Activated T-helper 1 cell treated with anti-CD3 and anti-CD28 coated beads, Interleukin-12 subunit alpha, Interleukin-12 subunit beta, Interleukin-2, Interleukin-4 antibody, amounts not matched to agents 30 ng/mL and 10 ng/mL and 1 ng/mL, durations not matched to agents 14 hours and 24 hours and 36 hours (primary cell): ENCODE results near the gene EMILIN3. TPM values are rescaled to one million over a fixed set of nuclear protein-coding genes. Genes with fewer than 3 reads are reported as not detected.
A peak's percentile ranks its signal among the peaks of the same experiment; 100 is the strongest.

ENCODE experiments used
- DNase-seq: peaks from one replicate; pipeline ENCODE4 v3.0.0; 2021; ENCODE audit warnings: low spot score
- H3K27ac Mint-ChIP-seq: one replicate; pipeline ENCODE4 v1.8.0; 2021; ENCODE audit warnings: mild to moderate bottlenecking, mixed read lengths
- H3K27me3 Mint-ChIP-seq: one replicate; pipeline ENCODE4 v1.8.0; 2022; ENCODE audit warnings: mild to moderate bottlenecking, moderate library complexity, mixed read lengths; ENCODE audit not compliant: insufficient read depth
- H3K36me3 Mint-ChIP-seq: one replicate; pipeline ENCODE4 v1.8.0; 2021; ENCODE audit warnings: low read depth, mixed read lengths
- H3K4me1 Mint-ChIP-seq: one replicate; pipeline ENCODE4 v1.8.0; 2021; ENCODE audit warnings: low read depth, mixed read lengths
- H3K4me3 Mint-ChIP-seq: one replicate; pipeline ENCODE4 v1.8.0; 2021; ENCODE audit warnings: mild to moderate bottlenecking, moderate library complexity, mixed read lengths
- H3K9me3 Mint-ChIP-seq: one replicate; pipeline ENCODE4 v1.8.0; 2021; ENCODE audit warnings: mixed read lengths
- intact Hi-C: fragments of 100-400 bp; cut with micrococcal nuclease; formaldehyde crosslinking; loops from one replicate; pipeline ENCODE4 v1.15.1; 2024
- total RNA-seq: library from RNA; stranded (reverse); gene quantifications from 2 replicates; pipeline ENCODE4 v1.2.3, GENCODE V29; 2022

The EMILIN3 gene
- total RNA-seq, 1 donor from 2014 or later, result 0.65 TPM

DNA sequence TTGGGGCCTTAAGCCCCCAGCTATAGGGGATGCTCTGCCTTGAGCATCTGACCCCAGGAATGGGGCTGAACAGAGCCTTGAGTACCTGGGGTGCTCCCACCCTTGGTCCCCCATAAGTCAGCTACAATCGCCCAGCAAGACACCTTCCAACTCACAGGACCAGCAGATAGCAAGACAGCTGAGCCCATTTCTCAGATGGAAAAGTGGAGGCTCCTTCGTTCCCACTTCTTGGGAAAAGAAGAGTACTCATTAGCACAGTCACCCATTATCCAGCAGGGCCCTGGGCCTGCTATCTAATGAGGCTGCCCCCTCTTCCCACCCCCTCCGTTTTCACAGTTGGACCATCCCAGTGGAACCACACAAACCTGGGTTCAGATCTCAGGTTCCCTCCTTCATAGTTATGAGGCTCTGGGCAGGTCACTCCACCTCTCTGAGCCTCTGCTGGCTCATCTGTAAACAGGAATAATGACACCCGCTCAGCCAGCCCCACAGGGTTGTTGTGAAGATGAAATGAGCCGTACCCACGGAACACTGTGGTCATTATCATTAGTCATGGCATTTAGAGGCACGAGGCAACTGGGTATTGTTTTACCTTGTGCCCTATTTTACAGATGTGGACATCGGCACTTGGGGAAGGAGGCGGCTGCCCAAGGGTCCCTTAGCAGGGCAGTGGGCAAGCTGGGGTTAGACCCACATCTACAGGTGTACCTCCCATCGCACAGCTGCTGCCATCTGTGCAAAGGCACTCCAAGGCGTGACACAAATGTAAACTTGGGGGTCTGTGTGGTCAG is 21.5 kb downstream of the EMILIN3 start:
- H3K27me3 Mint-ChIP-seq, result peaks cover 2% of the 10 kb centered on the region
- DNase-seq, result no peak
- no peaks in the 10 kb centered on the region for H3K36me3 Mint-ChIP-seq
- no peak overlapping the region for H3K27ac Mint-ChIP-seq
- H3K9me3 Mint-ChIP-seq, result no peaks in the 10 kb centered on the region
- intact Hi-C loops, result no loop called here
- H3K4me1 Mint-ChIP-seq, result peaks cover 4% of the 10 kb centered on the region
- no peak overlapping the region for H3K4me3 Mint-ChIP-seq

DNA sequence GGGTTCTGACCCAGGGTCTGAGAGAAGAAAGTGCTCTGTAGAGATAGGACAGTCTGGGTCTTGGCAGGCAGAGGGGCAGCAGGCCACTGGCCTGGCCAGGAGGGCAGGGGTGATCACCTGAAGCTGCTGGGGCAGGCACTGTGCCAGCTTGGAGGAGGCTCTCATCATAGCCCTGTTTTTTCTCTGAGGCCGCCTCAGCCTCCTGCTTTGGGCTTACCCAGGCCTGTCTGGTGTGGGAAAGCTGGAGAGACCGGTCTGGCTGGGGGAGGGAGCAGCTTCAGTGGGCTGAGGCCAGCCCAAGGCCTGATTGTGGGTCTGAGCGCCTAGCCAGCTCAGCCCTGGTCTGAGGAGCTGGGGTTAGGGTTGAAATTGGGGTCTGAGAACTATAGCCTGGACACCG is 22.1 kb downstream of the EMILIN3 start:
- DNase-seq, result no peak
- intact Hi-C loops, result no loop called here
- H3K9me3 Mint-ChIP-seq, result no peaks in the 10 kb centered on the region
- peaks cover 6% of the 10 kb centered on the region for H3K27me3 Mint-ChIP-seq
- peaks cover 10% of the 10 kb centered on the region for H3K4me1 Mint-ChIP-seq
- no peak overlapping the region for H3K4me3 Mint-ChIP-seq
- H3K36me3 Mint-ChIP-seq, result no peaks in the 10 kb centered on the region
- H3K27ac Mint-ChIP-seq, result no peak overlapping the region

DNA sequence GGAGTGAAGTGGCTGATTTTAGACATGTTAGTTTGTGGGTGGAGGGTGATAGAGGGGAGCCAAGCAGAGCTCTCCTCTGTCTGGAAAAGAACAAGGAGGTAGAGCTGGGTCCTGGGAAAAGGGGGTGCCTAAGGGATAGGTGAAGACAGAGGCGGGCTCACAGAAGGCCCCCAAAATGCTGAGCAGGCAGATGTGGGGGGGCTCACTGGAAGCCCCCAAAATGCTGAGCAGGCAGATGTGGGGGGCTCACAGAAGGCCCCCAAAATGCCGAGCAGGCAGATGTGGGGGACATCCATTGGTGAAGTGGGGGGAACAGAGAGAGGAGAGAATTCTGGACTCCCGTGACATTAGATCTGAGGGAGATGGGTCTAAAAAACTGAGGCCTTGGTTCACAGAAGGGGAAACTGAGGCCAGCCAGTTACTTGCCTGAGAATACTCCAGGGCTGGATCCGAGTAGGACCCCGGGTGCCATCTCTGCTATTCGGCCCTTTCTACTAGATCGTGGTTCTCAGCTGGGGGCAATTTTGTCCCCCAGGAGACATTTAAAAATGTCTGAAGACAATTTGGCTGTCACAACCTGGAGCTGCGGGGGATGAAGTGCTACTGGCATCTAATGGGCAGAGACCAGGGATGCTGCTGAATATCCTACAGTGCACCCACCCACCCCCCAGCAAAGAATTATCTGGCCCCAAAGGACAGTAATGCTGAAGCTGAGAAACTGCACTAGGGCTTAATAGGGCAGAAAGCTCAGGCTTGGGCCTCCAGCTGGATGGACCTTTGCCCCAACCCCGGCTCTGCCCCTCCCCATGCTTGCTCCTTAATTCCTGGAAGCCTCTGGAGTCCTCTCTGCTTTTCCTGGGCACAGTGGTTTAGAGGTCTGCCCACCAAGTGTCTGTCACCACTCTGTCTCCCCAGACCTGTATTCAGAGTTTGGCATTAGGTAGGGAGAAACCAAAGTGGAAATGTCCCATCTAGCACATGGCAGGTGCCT is 23.8 kb downstream of the EMILIN3 start:
- H3K27ac Mint-ChIP-seq, result no peak overlapping the region
- peaks cover 12% of the 10 kb centered on the region for H3K27me3 Mint-ChIP-seq
- DNase-seq, result no peak
- intact Hi-C loops, result no loop called here
- peaks cover 13% of the 10 kb centered on the region for H3K4me1 Mint-ChIP-seq
- no peaks in the 10 kb centered on the region for H3K36me3 Mint-ChIP-seq
- H3K9me3 Mint-ChIP-seq, result no peaks in the 10 kb centered on the region
- no peak overlapping the region for H3K4me3 Mint-ChIP-seq

DNA sequence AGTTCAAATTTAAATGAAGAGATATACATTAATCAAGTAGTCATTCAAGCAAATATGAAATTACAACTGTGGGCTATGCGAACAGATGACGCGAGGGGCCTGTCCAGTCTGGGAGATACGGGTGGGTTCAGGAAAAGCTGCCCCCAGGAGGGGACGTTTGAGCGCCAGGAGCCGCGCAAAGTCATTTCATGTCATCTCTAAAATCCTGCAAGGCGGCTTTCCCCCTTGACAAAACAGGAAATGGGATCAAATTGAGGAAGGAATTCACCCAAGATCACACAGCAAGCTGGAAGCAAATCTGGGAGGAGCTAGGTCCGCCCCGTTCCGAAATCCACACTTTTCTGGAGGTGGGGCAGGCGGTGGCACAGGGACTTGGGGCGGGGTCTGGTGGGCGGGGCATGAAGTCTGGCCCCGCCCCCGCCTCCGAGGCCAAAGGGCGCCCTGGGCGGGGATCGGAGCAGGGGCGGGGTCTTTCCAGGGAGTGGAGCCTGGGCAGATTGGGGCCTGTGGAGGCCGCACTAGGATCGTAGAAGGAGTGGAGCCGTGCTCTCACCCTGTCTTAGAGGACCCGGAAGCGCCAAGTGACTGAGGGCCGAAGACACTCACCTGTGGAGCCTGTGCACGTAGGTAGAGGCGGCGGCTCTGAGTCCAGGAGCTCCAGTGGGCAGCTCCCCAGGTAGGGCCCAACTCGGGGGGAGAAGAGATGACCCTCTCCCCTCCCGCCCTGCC is 26.1 kb downstream of the EMILIN3 start, which contains the start of gene LPIN3:
Gene LPIN3, plus strand, starts transcription at position 495 of the 729 bp plus-strand sequence. CDS start 4,983 bp downstream, outside the sequence.
- Mint-ChIP-seq H3K27me3 (peaks cover 11% of the 10 kb centered on the region), H3K36me3 (no peaks in the 10 kb centered on the region), H3K4me3 (peak within 1 kb of the TSS; percentile 86), H3K27ac (no peak within 1 kb of the TSS), H3K9me3 (no peaks in the 10 kb centered on the region), H3K4me1 (peaks cover 13% of the 10 kb centered on the region)
- DNase-seq, result peak; percentile 44
- intact Hi-C loops, result loop anchor here (1.0 to 2.0 kb wide), 6 partner anchors 23 to 372 kb away; partner anchors contain the start of genes TOP1 and ZHX3

DNA sequence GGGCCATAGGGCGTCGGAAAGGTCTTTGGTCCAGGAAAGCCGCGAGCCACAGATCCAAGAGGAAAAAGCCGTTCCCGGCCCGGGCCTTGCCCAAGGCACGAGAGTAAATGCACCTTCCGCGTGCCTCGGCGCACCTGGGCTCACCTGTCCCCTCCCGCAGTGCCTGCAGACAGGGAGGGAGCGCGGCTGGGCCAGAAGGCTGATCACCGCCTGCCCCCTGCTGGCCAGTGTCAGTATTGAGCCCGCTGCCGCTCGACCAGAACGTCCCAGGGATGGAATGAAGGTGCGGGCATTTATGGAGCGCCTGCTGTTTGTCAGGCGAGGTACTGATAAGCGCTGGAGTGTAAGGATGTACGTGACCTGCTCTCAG is 26.7 kb downstream of the EMILIN3 start:
- peak; percentile 78 for DNase-seq
- intact Hi-C loops, result loop anchor here (1.0 to 2.0 kb wide), 6 partner anchors 23 to 372 kb away; partner anchors contain the start of genes TOP1 and ZHX3
- Mint-ChIP-seq H3K4me1 (peaks cover 13% of the 10 kb centered on the region), H3K4me3 (peak overlapping the region; percentile 86), H3K27me3 (peaks cover 14% of the 10 kb centered on the region), H3K27ac (no peak overlapping the region), H3K9me3 (no peaks in the 10 kb centered on the region), H3K36me3 (no peaks in the 10 kb centered on the region)

DNA sequence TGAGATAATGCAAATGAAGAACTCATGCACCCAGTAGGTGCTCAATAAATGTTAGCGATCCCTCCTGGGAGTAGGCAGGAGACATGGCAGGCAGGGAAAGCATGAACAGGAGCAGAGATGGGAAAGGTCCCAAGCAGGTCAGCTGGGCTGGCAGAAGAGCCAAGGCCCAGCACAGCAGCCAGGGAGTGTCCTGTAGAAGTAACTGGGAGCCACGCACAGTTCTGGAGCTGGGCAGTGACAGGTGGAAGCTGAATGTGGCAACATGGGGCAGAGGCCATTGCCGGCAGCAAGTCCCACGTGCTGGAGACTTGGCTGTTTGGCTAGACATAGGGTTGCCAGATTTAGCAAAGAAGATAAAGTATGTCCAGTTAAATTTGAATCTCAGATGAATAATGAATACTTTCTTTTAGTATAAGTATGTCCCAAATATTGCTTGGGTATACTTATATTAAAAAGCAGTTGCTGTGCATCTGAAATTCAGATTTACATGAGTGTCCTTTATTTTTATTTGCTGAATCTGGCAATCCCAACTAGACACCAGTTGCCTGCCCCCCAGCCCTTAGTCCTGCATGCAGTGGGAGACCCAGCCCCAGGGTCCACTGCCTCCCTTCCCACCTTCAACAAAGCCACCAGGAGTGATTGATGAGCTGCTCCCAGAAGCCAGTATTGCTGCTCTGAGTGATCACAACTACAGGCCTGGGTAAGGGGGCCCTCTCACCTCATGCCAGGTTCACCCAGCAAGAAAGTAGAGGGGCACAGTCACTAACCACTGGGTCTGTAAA is 29.7 kb downstream of the EMILIN3 start:
- Mint-ChIP-seq H3K27ac (no peak overlapping the region), H3K9me3 (no peaks in the 10 kb centered on the region), H3K4me1 (peaks cover 13% of the 10 kb centered on the region), H3K27me3 (peaks cover 21% of the 10 kb centered on the region), H3K4me3 (no peak overlapping the region), H3K36me3 (no peaks in the 10 kb centered on the region)
- DNase-seq, result no peak
- intact Hi-C loops, result no loop called here

DNA sequence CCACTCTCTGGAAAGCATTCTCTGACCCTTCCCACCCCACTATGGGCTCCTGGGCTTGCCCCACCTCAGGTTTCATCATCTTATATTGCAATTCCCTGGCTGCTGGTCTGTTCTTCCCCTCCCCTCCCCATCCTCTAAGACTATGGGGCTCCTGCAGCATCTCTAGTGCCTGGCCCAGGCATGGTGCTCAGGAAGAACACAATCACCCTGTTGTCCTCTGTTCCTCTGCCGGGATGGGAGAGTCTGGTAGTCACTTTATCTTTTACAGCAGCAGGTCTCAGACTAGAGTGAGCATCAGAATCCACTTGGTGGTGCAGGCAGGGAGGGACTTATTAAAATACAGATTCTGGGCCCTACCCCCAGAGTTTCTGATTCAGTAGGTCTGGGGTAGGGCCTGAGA is 31.0 kb downstream of the EMILIN3 start:
- H3K4me3 Mint-ChIP-seq, result no peak overlapping the region
- intact Hi-C loops, result no loop called here
- no peak for DNase-seq
- peaks cover 21% of the 10 kb centered on the region for H3K27me3 Mint-ChIP-seq
- H3K9me3 Mint-ChIP-seq, result no peaks in the 10 kb centered on the region
- peaks cover 13% of the 10 kb centered on the region for H3K4me1 Mint-ChIP-seq
- H3K36me3 Mint-ChIP-seq, result no peaks in the 10 kb centered on the region
- H3K27ac Mint-ChIP-seq, result no peak overlapping the region

DNA sequence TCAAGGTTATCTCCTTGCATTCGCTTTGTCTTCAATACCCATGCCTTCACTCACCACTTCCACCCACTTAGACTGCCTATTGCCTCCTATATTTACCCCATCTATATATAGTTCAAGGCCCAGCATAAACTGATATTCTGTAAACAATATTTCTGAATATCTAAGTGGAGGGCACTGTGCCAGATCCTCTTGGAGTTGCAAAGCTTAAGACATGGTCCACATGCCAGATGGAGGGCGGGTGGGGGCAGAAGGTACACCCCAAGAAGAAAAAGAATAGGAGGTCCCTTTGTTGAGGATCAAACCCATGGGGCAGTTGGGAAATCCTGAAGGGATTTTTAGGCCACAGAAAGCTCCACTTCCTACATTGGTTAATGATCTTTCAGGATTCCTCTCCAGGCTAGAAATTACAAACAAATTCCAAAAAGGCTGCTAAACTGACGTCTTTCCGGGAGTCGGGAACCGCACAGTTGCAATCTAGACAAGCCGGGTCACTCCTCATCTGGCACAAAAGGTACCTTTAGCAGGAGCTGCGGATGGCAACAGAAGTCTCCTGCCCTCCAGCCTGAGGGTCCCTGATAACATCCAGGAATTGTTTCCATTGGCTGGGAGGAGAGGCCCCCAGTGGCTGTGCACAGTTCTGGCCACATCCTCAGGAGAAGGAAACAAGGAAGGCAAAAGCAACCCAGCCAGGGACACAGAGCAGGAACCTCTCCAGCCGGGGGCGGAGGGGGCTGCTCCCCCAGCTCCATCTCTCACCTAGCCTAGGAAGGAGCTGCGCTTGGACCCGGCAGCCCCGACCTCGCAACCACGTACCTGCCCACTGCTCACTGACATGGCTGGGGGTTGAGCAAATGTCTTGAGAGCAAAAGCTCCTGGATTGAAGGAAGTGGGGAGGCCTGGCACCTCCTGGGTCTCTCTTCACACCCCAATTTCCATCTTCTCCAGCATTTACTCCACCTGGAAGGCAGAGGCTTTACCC is 31.9 kb downstream of the EMILIN3 start:
- Mint-ChIP-seq H3K27me3 (peaks cover 20% of the 10 kb centered on the region), H3K4me3 (no peak overlapping the region), H3K36me3 (no peaks in the 10 kb centered on the region), H3K27ac (no peak overlapping the region), H3K9me3 (no peaks in the 10 kb centered on the region), H3K4me1 (peaks cover 12% of the 10 kb centered on the region)
- intact Hi-C loops, result no loop called here
- DNase-seq, result no peak

DNA sequence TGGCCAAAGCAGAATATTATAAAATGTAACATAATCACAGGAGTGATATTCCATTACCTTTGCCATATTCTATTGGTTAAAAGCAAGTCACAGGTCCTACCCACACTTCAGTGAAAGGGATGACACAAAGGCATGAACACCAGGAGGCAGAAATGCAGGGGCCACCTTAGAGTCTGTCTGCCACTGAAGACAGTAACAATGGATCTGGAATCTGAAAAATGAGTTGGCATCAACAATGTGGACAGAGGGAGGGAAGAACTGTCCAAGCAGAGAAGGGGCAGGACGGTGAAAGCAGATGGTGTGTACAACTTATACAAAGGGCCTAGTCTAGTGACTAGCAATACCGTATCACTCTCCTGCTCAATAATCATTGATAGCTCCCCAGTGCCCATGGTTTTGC is 32.6 kb downstream of the EMILIN3 start:
- H3K9me3 Mint-ChIP-seq, result no peaks in the 10 kb centered on the region
- H3K4me3 Mint-ChIP-seq, result no peak overlapping the region
- peaks cover 15% of the 10 kb centered on the region for H3K27me3 Mint-ChIP-seq
- DNase-seq, result no peak
- intact Hi-C loops, result no loop called here
- no peaks in the 10 kb centered on the region for H3K36me3 Mint-ChIP-seq
- H3K4me1 Mint-ChIP-seq, result peaks cover 14% of the 10 kb centered on the region
- no peak overlapping the region for H3K27ac Mint-ChIP-seq

DNA sequence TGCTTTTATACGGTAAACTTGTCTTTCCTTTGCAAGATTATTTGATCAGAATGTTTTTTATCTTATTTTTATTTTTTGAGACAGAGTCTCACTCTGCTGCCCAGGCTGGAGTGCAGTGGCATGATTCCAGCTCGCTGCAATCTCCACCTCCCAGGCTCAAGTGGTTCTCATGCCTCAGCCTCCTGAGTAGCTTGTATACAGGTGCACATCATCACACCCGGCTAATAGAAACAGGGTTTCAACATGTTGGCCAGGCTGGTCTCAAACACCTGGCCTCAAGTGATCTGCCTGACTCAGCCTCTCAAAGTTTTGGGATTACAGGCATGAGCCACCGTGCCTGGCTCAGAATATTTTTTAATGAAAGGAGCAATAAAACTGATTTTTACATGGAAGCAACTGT is 34.9 kb downstream of the EMILIN3 start:
- Mint-ChIP-seq H3K4me3 (no peak overlapping the region), H3K9me3 (no peaks in the 10 kb centered on the region), H3K36me3 (no peaks in the 10 kb centered on the region), H3K4me1 (peaks cover 18% of the 10 kb centered on the region), H3K27ac (no peak overlapping the region), H3K27me3 (peaks cover 12% of the 10 kb centered on the region)
- intact Hi-C loops, result no loop called here
- no peak for DNase-seq

DNA sequence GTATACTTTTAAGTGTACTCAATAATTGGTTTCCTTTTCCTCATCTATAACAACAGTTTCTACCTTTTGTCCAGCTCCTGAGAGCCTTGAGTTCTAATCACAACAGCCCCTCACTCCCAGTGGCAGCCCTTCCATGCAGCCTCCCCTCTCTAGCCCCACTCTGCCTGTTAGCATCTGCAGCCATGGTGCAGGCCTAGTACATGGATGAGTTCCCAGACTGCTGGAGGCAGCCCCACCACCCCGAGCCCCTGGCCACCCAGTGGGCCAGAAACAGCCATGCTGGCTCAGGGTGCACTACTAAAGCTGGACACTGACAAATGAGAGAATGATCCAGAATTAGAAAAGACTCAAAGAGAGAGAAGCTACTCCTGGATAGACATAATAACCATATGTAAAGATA is 35.7 kb downstream of the EMILIN3 start:
- H3K27me3 Mint-ChIP-seq, result peaks cover 12% of the 10 kb centered on the region
- H3K4me1 Mint-ChIP-seq, result peaks cover 18% of the 10 kb centered on the region
- H3K4me3 Mint-ChIP-seq, result no peak overlapping the region
- no peak for DNase-seq
- intact Hi-C loops, result no loop called here
- no peak overlapping the region for H3K27ac Mint-ChIP-seq
- no peaks in the 10 kb centered on the region for H3K9me3 Mint-ChIP-seq
- H3K36me3 Mint-ChIP-seq, result no peaks in the 10 kb centered on the region
